GM23338 (cell line): ENCODE results near the gene RENBP. TPM values are rescaled to one million over a fixed set of nuclear protein-coding genes. Genes with fewer than 3 reads are reported as not detected.

Experiments
- ATAC-seq: fragments of 200-7000 bp; cut with Tn5 transposase; 3 replicates; pipeline ENCODE4 v1.9.1; 2020
- DNase-seq: peaks from one replicate; pipeline ENCODE4 v3.0.0-alpha.2; 2015; ENCODE audit warnings: low spot score
- H2AFZ ChIP-seq: fragments of 200-600 bp; sonication (generic); 2 replicates; pipeline ENCODE4 v1.8.0; 2016; ENCODE audit warnings: antibody characterized with exemption, mild to moderate bottlenecking, moderate library complexity
- H3F3A ChIP-seq: fragments of 200-600 bp; sonication (generic); replicated peaks from 2 replicates; pipeline ENCODE4 v1.8.0; 2017; ENCODE audit warnings: antibody characterized with exemption, mixed run types, low read depth
- H3K27ac ChIP-seq: fragments of 200-600 bp; sonication (generic); 2 replicates; pipeline ENCODE4 v1.6.1; 2016; ENCODE audit warnings: low read depth
- H3K27me3 ChIP-seq: fragments of 200-600 bp; sonication (generic); 2 replicates; pipeline ENCODE4 v1.8.0; 2016; ENCODE audit warnings: mild to moderate bottlenecking, mixed run types, moderate library complexity; ENCODE audit not compliant: insufficient read depth
- H3K36me3 ChIP-seq: fragments of 200-600 bp; sonication (generic); 2 replicates; pipeline ENCODE4 v1.8.0; 2016; ENCODE audit warnings: mild to moderate bottlenecking; ENCODE audit not compliant: insufficient read depth
- H3K4me1 ChIP-seq: fragments of 200-600 bp; sonication (generic); 2 replicates; pipeline ENCODE4 v1.8.0; 2016; ENCODE audit warnings: mild to moderate bottlenecking, moderate library complexity; ENCODE audit not compliant: insufficient read depth
- H3K4me2 ChIP-seq: fragments of 200-600 bp; sonication (generic); 2 replicates; pipeline ENCODE4 v1.7.1; 2017; ENCODE audit warnings: mixed run types
- H3K4me3 ChIP-seq: fragments of 200-600 bp; sonication (generic); 2 replicates; pipeline ENCODE4 v1.6.1; 2016; ENCODE audit warnings: mixed run types
- H3K79me2 ChIP-seq: fragments of 200-600 bp; sonication (generic); replicated peaks from 2 replicates; pipeline ENCODE4 v1.8.0; 2017; ENCODE audit warnings: mild to moderate bottlenecking; ENCODE audit not compliant: insufficient read depth
- H3K9me2 ChIP-seq: fragments of 200-600 bp; sonication (generic); 2 replicates; pipeline ENCODE4 v1.8.0; 2017; ENCODE audit not compliant: insufficient read depth
- H4K20me1 ChIP-seq: fragments of 200-600 bp; sonication (generic); replicated peaks from 2 replicates; pipeline ENCODE4 v1.8.0; 2017; ENCODE audit warnings: mild to moderate bottlenecking; ENCODE audit not compliant: insufficient read depth
- H3K27ac Mint-ChIP-seq: 2 replicates; pipeline ENCODE4 v1.8.0; 2020; ENCODE audit warnings: inconsistent platforms, mild to moderate bottlenecking, moderate library complexity, mixed read lengths
- H3K27me3 Mint-ChIP-seq: 3 replicates; pipeline ENCODE4 v1.8.0; 2022; ENCODE audit warnings: low read depth, mild to moderate bottlenecking, moderate library complexity, mixed read lengths, inconsistent platforms; ENCODE audit not compliant: insufficient read depth, poor library complexity
- H3K36me3 Mint-ChIP-seq: 3 replicates; pipeline ENCODE4 v1.8.0; 2021; ENCODE audit warnings: low read depth, mild to moderate bottlenecking, inconsistent platforms, moderate library complexity, mixed read lengths
- H3K4me1 Mint-ChIP-seq: 3 replicates; pipeline ENCODE4 v1.8.0; 2020; ENCODE audit warnings: mild to moderate bottlenecking, inconsistent platforms, mixed read lengths
- H3K4me3 Mint-ChIP-seq: 3 replicates; pipeline ENCODE4 v1.8.0; 2021; ENCODE audit warnings: moderate library complexity, mild to moderate bottlenecking, inconsistent platforms, mixed read lengths
- H3K9me3 Mint-ChIP-seq: 3 replicates; pipeline ENCODE4 v1.8.0; 2020; ENCODE audit warnings: moderate library complexity, mild to moderate bottlenecking, inconsistent platforms, mixed read lengths
- CREB1 ChIP-seq: fragments of 250-450 bp; sonication (Bioruptor Pico); IDR thresholded peaks from 2 replicates; pipeline ENCODE4 v1.5.0; 2020; ENCODE audit warnings: low read depth, mild to moderate bottlenecking, moderate library complexity
- CTCF ChIP-seq, 2 experiments: fragments of 200-600 bp in 1 of 2; sonication (generic) in 1 of 2; conservative IDR thresholded peaks; 2 replicates each; pipeline versions ENCODE4 v1.5.1 to v1.6.1; 2016 to 2017; ENCODE audit warnings: antibody characterized with exemption in 2 of 2, low read depth in 2 of 2, mild to moderate bottlenecking in 2 of 2, moderate library complexity in 1 of 2
- ETS1 ChIP-seq: IDR thresholded peaks from 2 replicates; pipeline ENCODE4 v1.6.1; 2016; ENCODE audit warnings: antibody characterized with exemption
- EZH2 ChIP-seq: fragments of 200-600 bp; sonication (generic); IDR thresholded peaks from one replicate; pipeline ENCODE4 v1.8.0; 2017; ENCODE audit warnings: antibody characterized with exemption, mild to moderate bottlenecking, low read depth; ENCODE audit not compliant: unreplicated experiment
- EZH2phosphoT487 ChIP-seq: fragments of 200-600 bp; sonication (generic); IDR thresholded peaks from one replicate; pipeline ENCODE4 v1.8.1; 2018; ENCODE audit warnings: antibody characterized with exemption; ENCODE audit not compliant: unreplicated experiment
- JUNB ChIP-seq: IDR thresholded peaks from one replicate; pipeline ENCODE4 v1.6.1; 2016; ENCODE audit warnings: antibody characterized with exemption; ENCODE audit not compliant: unreplicated experiment
- NANOG ChIP-seq: IDR thresholded peaks from 2 replicates; pipeline ENCODE4 v1.6.1; 2016; ENCODE audit warnings: antibody characterized with exemption, borderline replicate concordance
- POLR2AphosphoS5 ChIP-seq: IDR thresholded peaks from 2 replicates; pipeline ENCODE4 v1.6.1; 2016; ENCODE audit warnings: antibody characterized with exemption, low read depth
- REST ChIP-seq: IDR thresholded peaks from one replicate; pipeline ENCODE4 v1.6.1; 2018; ENCODE audit warnings: antibody characterized with exemption; ENCODE audit not compliant: unreplicated experiment
- STAT1 ChIP-seq: IDR thresholded peaks from one replicate; pipeline ENCODE4 v1.6.1; 2016; ENCODE audit warnings: antibody characterized with exemption; ENCODE audit not compliant: unreplicated experiment
- ZNF114 ChIP-seq: fragments of 250-450 bp; sonication (Bioruptor Pico); IDR thresholded peaks from 2 replicates; pipeline ENCODE4 v1.5.0; 2020; ENCODE audit warnings: mild to moderate bottlenecking, moderate library complexity
- ZNF331 ChIP-seq: fragments of 250-450 bp; sonication (Bioruptor Pico); IDR thresholded peaks from 2 replicates; pipeline ENCODE4 v1.5.0; 2020; ENCODE audit warnings: low read depth, mild to moderate bottlenecking, moderate library complexity
- ZNF462 ChIP-seq: fragments of 250-450 bp; sonication (Bioruptor Pico); IDR thresholded peaks from 2 replicates; pipeline ENCODE4 v1.5.0; 2020; ENCODE audit warnings: mild to moderate bottlenecking, moderate library complexity
- polyA plus RNA-seq: library from polyadenylated mRNA; unstranded; fragments of >200 nt; fragmentation: Nextera tagmentation; extraction: Ambion mirVana; gene quantifications from 2 replicates; pipeline ENCODE4 v1.2.1, GENCODE V29; 2016
- total RNA-seq: library from RNA; depleted of rRNA; stranded (reverse); fragments of >200 nt; shearing (Covaris generic); gene quantifications from 2 replicates; pipeline ENCODE4 v1.2.3, GENCODE V29; 2014

Gene RENBP
- total and polyA plus RNA-seq, 2 experiments from 2014 or later = 2.0 to 10.3 TPM

GRCh38 chrX:153951683-153952372 lies 7.4 kb upstream of the RENBP start:
- Histone ChIP-seq H3F3A (no peaks in the 10 kb centered on the region), H3K9me2 (no peaks in the 10 kb centered on the region), H3K4me3 (no peak overlapping the region), H3K27me3 (no peaks in the 10 kb centered on the region), H3K4me1 (no peaks in the 10 kb centered on the region; the same call in 1 of the 2 replicates), H3K27ac (no peak overlapping the region), H4K20me1 (no peaks in the 10 kb centered on the region), H3K36me3 (no peaks in the 10 kb centered on the region; the same call in 1 of the 2 replicates), H3K4me2 (no peak overlapping the region), H2AFZ (no peak overlapping the region), H3K79me2 (no peaks in the 10 kb centered on the region)
- Mint-ChIP-seq H3K4me1 (peaks cover 17% of the 10 kb centered on the region), H3K36me3 (peaks cover 67% of the 10 kb centered on the region), H3K27ac (no peak overlapping the region), H3K4me3 (no peak overlapping the region; the same call in 2 of the 3 replicates), H3K27me3 (peaks cover 2% of the 10 kb centered on the region), H3K9me3 (no peaks in the 10 kb centered on the region)
- ATAC-seq (no peak), DNase-seq (no peak)
- TF ChIP-seq STAT1 (no peak), NANOG (no peak), JUNB (no peak), ZNF114 (CRISPR knock-in tag) (no peak), ZNF462 (no peak), REST (no peak), EZH2phosphoT487 (no peak), ETS1 (no peak), EZH2 (no peak), POLR2AphosphoS5 (no peak), CREB1 (CRISPR knock-in tag) (no peak), CTCF (conservative IDR thresholded peaks at IDR 0.05; ENCODE audit: low read depth in 2 of 2) (no peak), ZNF331 (CRISPR knock-in tag) (no peak)
